HEK293 (cell line): ENCODE data around the gene TNFRSF25.
A peak's percentile ranks its signal among the peaks of the same experiment; 100 is the strongest.

Experiments used
- CTCF ChIA-PET: fragments of 350-600 bp; formaldehyde crosslinking; extraction: SDS; loops from one replicate; lab custom pipeline; 2021; ENCODE audit warnings: antibody characterized with exemption; lab: Yijun Ruan, JAX
- POLR2A ChIA-PET: fragments of 300-600 bp; formaldehyde crosslinking; extraction: SDS; loops from one replicate; lab custom pipeline; 2020; ENCODE audit warnings: antibody characterized with exemption, inconsistent platforms; lab: Yijun Ruan, JAX
- H3K27ac ChIP-seq: fragments of 200-500 bp; sonication (Bioruptor generic); 2 replicates; pipeline ENCODE4 v1.5.1; 2014; ENCODE audit warnings: low read depth, low read length, control low read depth, inconsistent platforms; ENCODE audit errors: extremely low read depth
- H3K36me3 ChIP-seq, 2 experiments: fragments of 200-500 bp in 1 of 2; sonication (Bioruptor generic) in 1 of 2; 1 replicate in 1 of 2; 2 replicates in 1 of 2; pipeline ENCODE4 v1.5.1; 2014 to 2017; ENCODE audit warnings: inconsistent platforms in 2 of 2, low read length in 2 of 2; ENCODE audit not compliant: control insufficient read depth in 2 of 2, insufficient read depth in 1 of 2
- H3K4me1 ChIP-seq: fragments of 200-500 bp; sonication (Bioruptor generic); 2 replicates; pipeline ENCODE4 v1.5.1; 2014; ENCODE audit warnings: mild to moderate bottlenecking, low read length, inconsistent platforms; ENCODE audit not compliant: control insufficient read depth, insufficient read depth
- H3K4me3 ChIP-seq: 2 replicates; pipeline ENCODE4 v1.5.1; 2011; ENCODE audit warnings: low read depth, mild to moderate bottlenecking, control low read depth, low read length, moderate library complexity
- H3K9me3 ChIP-seq: fragments of 200-500 bp; sonication (Bioruptor generic); 2 replicates; pipeline ENCODE4 v1.5.1; 2014; ENCODE audit warnings: low read depth, low read length, inconsistent platforms; ENCODE audit not compliant: control insufficient read depth, insufficient read depth
- CTCF ChIP-seq: fragments of 450-650 bp; formaldehyde crosslinking; IDR thresholded peaks from 2 replicates; pipeline ENCODE4 v1.5.1; 2016; ENCODE audit warnings: missing biosample characterization, missing genetic modification characterization
- GLIS2 ChIP-seq: fragments of 450-650 bp; formaldehyde crosslinking; IDR thresholded peaks from 2 replicates; pipeline ENCODE4 v1.5.1; 2016; ENCODE audit warnings: missing biosample characterization, missing genetic modification characterization
- IKZF3 ChIP-seq: fragments of 450-650 bp; IDR thresholded peaks from 2 replicates; pipeline ENCODE4 v1.5.0; 2018; ENCODE audit warnings: missing biosample characterization, mild to moderate bottlenecking, missing genetic modification characterization, moderate library complexity
- KLF16 ChIP-seq: fragments of 450-650 bp; formaldehyde crosslinking; IDR thresholded peaks from 2 replicates; pipeline ENCODE4 v1.5.1; 2017; ENCODE audit warnings: missing biosample characterization, missing genetic modification characterization
- KLF9 ChIP-seq: fragments of 450-650 bp; formaldehyde crosslinking; IDR thresholded peaks from 2 replicates; pipeline ENCODE4 v1.5.1; 2016; ENCODE audit warnings: missing biosample characterization, missing genetic modification characterization, low read depth
- PBX3 ChIP-seq: sonication (generic); formaldehyde crosslinking; IDR thresholded peaks from 2 replicates; pipeline ENCODE4 v1.8.1; 2022; ENCODE audit warnings: mild to moderate bottlenecking, moderate library complexity, missing genetic modification reagents
- SP7 ChIP-seq: fragments of 450-650 bp; formaldehyde crosslinking; IDR thresholded peaks from 2 replicates; pipeline ENCODE4 v1.5.1; 2016; ENCODE audit warnings: missing biosample characterization, missing genetic modification characterization
- ZBTB6 ChIP-seq: fragments of 450-650 bp; formaldehyde crosslinking; IDR thresholded peaks from 2 replicates; pipeline ENCODE4 v1.5.1; 2017; ENCODE audit warnings: missing biosample characterization, missing genetic modification characterization
- ZBTB8A ChIP-seq: fragments of 450-650 bp; formaldehyde crosslinking; IDR thresholded peaks from 2 replicates; pipeline ENCODE4 v1.5.1; 2016; ENCODE audit warnings: missing biosample characterization, missing genetic modification characterization
- ZFHX2 ChIP-seq: fragments of 450-650 bp; formaldehyde crosslinking; conservative IDR thresholded peaks from 2 replicates; pipeline ENCODE4 v1.5.1; 2016; ENCODE audit warnings: missing biosample characterization, missing genetic modification characterization
- ZFP3 ChIP-seq: fragments of 450-650 bp; formaldehyde crosslinking; IDR thresholded peaks from 2 replicates; pipeline ENCODE4 v1.5.1; 2016; ENCODE audit warnings: low read depth, missing biosample characterization, missing genetic modification characterization
- ZIC2 ChIP-seq: fragments of 450-650 bp; formaldehyde crosslinking; IDR thresholded peaks from 2 replicates; pipeline ENCODE4 v1.5.1; 2016; ENCODE audit warnings: missing biosample characterization, missing genetic modification characterization
- ZNF121 ChIP-seq: fragments of 450-650 bp; formaldehyde crosslinking; IDR thresholded peaks from 2 replicates; pipeline ENCODE4 v1.5.1; 2016; ENCODE audit warnings: missing biosample characterization, missing genetic modification characterization
- ZNF350 ChIP-seq: fragments of 450-650 bp; formaldehyde crosslinking; IDR thresholded peaks from 2 replicates; pipeline ENCODE4 v1.5.0; 2017; ENCODE audit warnings: missing biosample characterization, mild to moderate bottlenecking, missing genetic modification characterization
- ZNF416 ChIP-seq: fragments of 450-650 bp; formaldehyde crosslinking; IDR thresholded peaks from 2 replicates; pipeline ENCODE4 v1.5.1; 2016; ENCODE audit warnings: missing biosample characterization, missing genetic modification characterization
- ZNF513 ChIP-seq: fragments of 450-650 bp; IDR thresholded peaks from 2 replicates; pipeline ENCODE4 v1.5.1; 2018; ENCODE audit warnings: missing biosample characterization, missing genetic modification characterization
- ZNF658 ChIP-seq: fragments of 450-650 bp; formaldehyde crosslinking; IDR thresholded peaks from 2 replicates; pipeline ENCODE4; 2016; ENCODE audit warnings: missing biosample characterization, missing genetic modification characterization

The TNFRSF25 gene

GRCh38 chr1:6414443-6414844 lies 51.5 kb downstream of the TNFRSF25 start (continued):
- TF ChIP-seq ZBTB8A (tag by site-specific recombination): 0 out of 2 replicates have a peak, but pooled peaks have one; percentile 24
- no peak for TF ChIP-seq ZNF416 (tag by site-specific recombination)
- no peak for TF ChIP-seq PBX3
- peak; percentile 96 for TF ChIP-seq ZIC2 (tag by site-specific recombination)
- TF ChIP-seq IKZF3 (tag by site-specific recombination): no peak
- peak; percentile 84 for TF ChIP-seq CTCF
- no peak for TF ChIP-seq ZNF513 (tag by site-specific recombination)
- peak; percentile 98 for TF ChIP-seq ZFHX2 (tag by site-specific recombination)
- TF ChIP-seq SP7 (tag by site-specific recombination): 0 out of 2 replicates have a peak, but pooled peaks have one; percentile 11
- TF ChIP-seq KLF9 (tag by site-specific recombination): peak; percentile 31; the same call in 1 of the 2 replicates
- TF ChIP-seq KLF16 (tag by site-specific recombination): 0 out of 2 replicates have a peak, but pooled peaks have one; percentile 20
- TF ChIP-seq GLIS2: no peak
- no peak for TF ChIP-seq ZNF350 (tag by site-specific recombination)
- no peak for TF ChIP-seq ZNF658 (tag by site-specific recombination)
- 0 out of 2 replicates have a peak, but pooled peaks have one; percentile 29 for TF ChIP-seq ZBTB6 (tag by site-specific recombination)
- TF ChIP-seq ZFP3 (tag by site-specific recombination): no peak

- Histone ChIP-seq H3K4me3 (no peak overlapping the region), H3K36me3 (no peaks in the 10 kb centered on the region), H3K9me3 (no peaks in the 10 kb centered on the region), H3K4me1 (no peaks in the 10 kb centered on the region; the same call in 1 of the 2 replicates), H3K27ac (no peak overlapping the region)
- ChIA-PET POLR2A (interaction anchor here (0.5 kb wide), 1 partner anchor 251 kb away, joined by 4 read pairs; no protein-coding TSS in a partner anchor), CTCF (interaction anchor here (0.6 to 4.6 kb wide), 9 partner anchors 8 to 166 kb away, joined by 3 to 33 read pairs (median 13); partner anchors contain the start of gene TAS1R1)
- TF ChIP-seq ZBTB6 (tag by site-specific recombination) (0 out of 2 replicates have a peak, but pooled peaks have one; percentile 8), ZNF121 (tag by site-specific recombination) (no peak)
Observed at GRCh38 chr1:6412896-6413295, 53.1 kb downstream of the TNFRSF25 start.
